HEK293T (cell line): Measurements from ENCODE around the gene SPRR2D.
"Not testable (repeated sequence)": the region's sequence is repeated elsewhere in the genome, so short reads cannot be mapped to it uniquely, and the experiment has no call there.

Source experiments
- ARNT ChIP-seq: fragments of 450-650 bp; IDR thresholded peaks from 2 replicates; pipeline ENCODE4 v1.6.1; 2017; ENCODE audit warnings: mild to moderate bottlenecking
- BHLHE40 ChIP-seq: fragments of 450-650 bp; IDR thresholded peaks from 2 replicates; pipeline ENCODE4 v1.6.1; 2016; ENCODE audit warnings: mild to moderate bottlenecking, moderate library complexity, borderline replicate concordance
- CTBP1 ChIP-seq: fragments of 450-650 bp; IDR thresholded peaks from 2 replicates; pipeline ENCODE4 v1.6.1; 2016; ENCODE audit warnings: borderline replicate concordance
- FOXK2 ChIP-seq: fragments of 450-650 bp; IDR thresholded peaks from 2 replicates; pipeline ENCODE4 v1.6.1; 2016; ENCODE audit warnings: mild to moderate bottlenecking
- FOXM1 ChIP-seq: fragments of 450-650 bp; IDR thresholded peaks from 2 replicates; pipeline ENCODE4 v1.6.1; 2017; ENCODE audit warnings: mild to moderate bottlenecking, borderline replicate concordance
- NFRKB ChIP-seq: fragments of 450-650 bp; IDR thresholded peaks from 2 replicates; pipeline ENCODE4 v1.6.1; 2016; ENCODE audit warnings: mild to moderate bottlenecking, moderate library complexity
- SP1 ChIP-seq: fragments of 450-650 bp; IDR thresholded peaks from 2 replicates; pipeline ENCODE4 v1.6.1; 2017
- TARDBP ChIP-seq: fragments of 450-650 bp; IDR thresholded peaks from 2 replicates; pipeline ENCODE4 v1.6.1; 2016

DNA sequence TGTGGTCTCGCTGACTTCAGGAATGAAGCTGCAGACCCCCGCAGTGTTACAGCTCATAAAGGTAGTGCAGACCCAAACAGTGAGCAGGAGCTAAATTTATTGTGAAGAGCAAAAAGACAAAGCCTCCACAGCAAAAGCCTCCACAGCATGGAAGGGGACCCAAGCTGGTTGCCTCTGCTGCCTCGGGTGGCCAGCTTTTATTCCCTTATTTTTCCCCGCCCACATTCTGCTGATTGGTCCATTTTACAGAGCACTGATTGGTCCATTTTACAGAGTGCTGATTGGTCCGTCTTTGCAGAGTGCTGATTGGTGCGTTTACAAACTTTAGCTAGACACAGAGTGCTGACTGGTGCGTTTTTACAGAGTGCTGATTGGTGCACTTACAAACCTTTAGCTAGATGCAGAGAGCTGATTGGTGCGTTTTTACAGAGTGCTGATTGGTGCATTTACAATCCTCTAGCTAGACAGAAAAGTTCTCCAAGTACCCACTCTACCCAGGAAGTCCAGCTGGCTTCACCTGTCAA is 29.6 kb downstream of the SPRR2D start:
- not testable (repeated sequence) for TF ChIP-seq TARDBP, BHLHE40, ARNT, FOXM1, SP1, CTBP1, NFRKB, FOXK2
